ENCODE data around the gene CPAMD8.

DNA sequence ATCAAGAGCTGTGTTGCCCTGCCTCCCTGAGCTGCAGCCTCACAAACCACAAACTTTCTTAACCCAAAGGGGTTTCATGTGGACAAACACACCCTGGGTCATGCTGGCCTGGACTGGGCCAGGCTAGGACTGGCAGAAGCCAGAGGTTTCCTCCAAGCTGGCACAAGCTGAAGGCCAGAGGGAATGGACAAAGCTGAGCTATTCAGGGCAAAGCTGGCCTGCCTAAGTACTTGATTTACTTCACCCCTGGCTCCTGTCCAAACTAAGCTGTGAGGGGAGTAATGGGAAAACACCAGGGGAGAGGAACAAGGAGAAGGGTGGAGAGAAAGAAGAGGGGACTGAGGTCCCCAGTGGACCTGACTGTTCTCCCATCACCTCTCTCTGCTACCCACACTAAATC lies 6.2 kb downstream of the CPAMD8 start:
- TF ChIP-seq, protein P1, sequence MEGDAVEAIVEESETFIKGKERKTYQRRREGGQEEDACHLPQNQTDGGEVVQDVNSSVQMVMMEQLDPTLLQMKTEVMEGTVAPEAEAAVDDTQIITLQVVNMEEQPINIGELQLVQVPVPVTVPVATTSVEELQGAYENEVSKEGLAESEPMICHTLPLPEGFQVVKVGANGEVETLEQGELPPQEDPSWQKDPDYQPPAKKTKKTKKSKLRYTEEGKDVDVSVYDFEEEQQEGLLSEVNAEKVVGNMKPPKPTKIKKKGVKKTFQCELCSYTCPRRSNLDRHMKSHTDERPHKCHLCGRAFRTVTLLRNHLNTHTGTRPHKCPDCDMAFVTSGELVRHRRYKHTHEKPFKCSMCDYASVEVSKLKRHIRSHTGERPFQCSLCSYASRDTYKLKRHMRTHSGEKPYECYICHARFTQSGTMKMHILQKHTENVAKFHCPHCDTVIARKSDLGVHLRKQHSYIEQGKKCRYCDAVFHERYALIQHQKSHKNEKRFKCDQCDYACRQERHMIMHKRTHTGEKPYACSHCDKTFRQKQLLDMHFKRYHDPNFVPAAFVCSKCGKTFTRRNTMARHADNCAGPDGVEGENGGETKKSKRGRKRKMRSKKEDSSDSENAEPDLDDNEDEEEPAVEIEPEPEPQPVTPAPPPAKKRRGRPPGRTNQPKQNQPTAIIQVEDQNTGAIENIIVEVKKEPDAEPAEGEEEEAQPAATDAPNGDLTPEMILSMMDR (IDR thresholded peaks at IDR 0.05) = no peak
- TF ChIP-seq POLR2A (IDR thresholded peaks at IDR 0.05) = no peak
- TF ChIP-seq EP300 (IDR thresholded peaks at IDR 0.05) = no peak

All from ovary (tissue), 3 donors.